Stimulated activated memory B cell treated with anti-CD40 and anti-IgM and Interleukin-4, amounts not matched to agents 10 μg/mL and 1 μg/mL and 100 μg/mL, for 72 hours (primary cell): ENCODE data around the gene ZNF613.
"Not testable (repeated sequence)": the region's sequence is repeated elsewhere in the genome, so short reads cannot be mapped to it uniquely, and the experiment has no call there.

ENCODE experiments used
- ATAC-seq: fragments of 150-1000 bp; cut with Tn5 transposase; 2 replicates; pipeline ENCODE4 v1.10.0; 2021
- H3K27ac Mint-ChIP-seq: one replicate; pipeline ENCODE4 v1.8.0; 2022; ENCODE audit warnings: mild to moderate bottlenecking, mixed read lengths
- H3K27me3 Mint-ChIP-seq: one replicate; pipeline ENCODE4 v1.8.0; 2022; ENCODE audit warnings: mixed read lengths
- H3K36me3 Mint-ChIP-seq: one replicate; pipeline ENCODE4 v1.8.0; 2022; ENCODE audit warnings: mixed read lengths
- H3K4me1 Mint-ChIP-seq: one replicate; pipeline ENCODE4 v1.8.0; 2022; ENCODE audit warnings: mixed read lengths
- H3K4me3 Mint-ChIP-seq: one replicate; pipeline ENCODE4 v1.8.0; 2022; ENCODE audit warnings: mild to moderate bottlenecking, moderate library complexity, mixed read lengths
- H3K9me3 Mint-ChIP-seq: one replicate; pipeline ENCODE4 v1.8.0; 2022; ENCODE audit warnings: mixed read lengths

Gene ZNF613

GRCh38 chr19:51915324-51915867, 11.9 kb upstream of the ZNF613 start:
- Mint-ChIP-seq H3K4me1 (peaks cover 6% of the 10 kb centered on the region), H3K27ac (no peak overlapping the region), H3K36me3 (peaks cover 9% of the 10 kb centered on the region), H3K4me3 (no peak overlapping the region), H3K27me3 (no peaks in the 10 kb centered on the region), H3K9me3 (peaks cover 31% of the 10 kb centered on the region)
- ATAC-seq, result no peak

DNA sequence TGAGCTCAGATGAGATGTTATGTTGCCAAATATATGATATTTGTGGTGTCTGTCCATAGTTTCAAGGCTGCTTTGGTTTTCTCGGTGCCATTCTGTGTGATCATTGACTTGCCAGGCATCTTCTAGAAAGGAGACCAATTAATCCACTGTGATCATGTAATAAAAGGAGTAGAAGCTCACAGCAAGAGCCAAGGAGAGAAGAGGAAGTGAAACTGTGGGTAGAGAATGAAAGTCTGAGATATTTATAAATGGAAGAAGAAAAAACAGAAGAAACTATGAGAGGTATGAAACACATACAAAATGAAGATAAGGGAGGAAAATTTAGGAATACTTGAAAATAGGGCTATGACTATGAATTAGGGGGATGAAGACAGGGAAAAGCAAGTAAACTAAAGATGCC, 11.1 kb upstream of the ZNF613 start:
- no peak for ATAC-seq
- Mint-ChIP-seq H3K4me1 (peaks cover 6% of the 10 kb centered on the region), H3K9me3 (peaks cover 29% of the 10 kb centered on the region), H3K4me3 (no peak overlapping the region), H3K36me3 (peaks cover 9% of the 10 kb centered on the region), H3K27ac (no peak overlapping the region), H3K27me3 (no peaks in the 10 kb centered on the region)

GRCh38 chr19:51919606-51920005, 7.7 kb upstream of the ZNF613 start:
- Mint-ChIP-seq H3K4me1 (peaks cover 6% of the 10 kb centered on the region), H3K36me3 (peaks cover 10% of the 10 kb centered on the region), H3K27ac (no peak overlapping the region), H3K4me3 (no peak overlapping the region), H3K27me3 (no peaks in the 10 kb centered on the region), H3K9me3 (peaks cover 31% of the 10 kb centered on the region)
- ATAC-seq, result no peak

GRCh38 chr19:51921949-51922348, 5.3 kb upstream of the ZNF613 start:
- Mint-ChIP-seq H3K4me1 (peaks cover 5% of the 10 kb centered on the region), H3K27ac (no peak overlapping the region), H3K4me3 (no peak overlapping the region), H3K27me3 (no peaks in the 10 kb centered on the region), H3K36me3 (peaks cover 19% of the 10 kb centered on the region), H3K9me3 (peaks cover 26% of the 10 kb centered on the region)
- ATAC-seq, result no peak

DNA sequence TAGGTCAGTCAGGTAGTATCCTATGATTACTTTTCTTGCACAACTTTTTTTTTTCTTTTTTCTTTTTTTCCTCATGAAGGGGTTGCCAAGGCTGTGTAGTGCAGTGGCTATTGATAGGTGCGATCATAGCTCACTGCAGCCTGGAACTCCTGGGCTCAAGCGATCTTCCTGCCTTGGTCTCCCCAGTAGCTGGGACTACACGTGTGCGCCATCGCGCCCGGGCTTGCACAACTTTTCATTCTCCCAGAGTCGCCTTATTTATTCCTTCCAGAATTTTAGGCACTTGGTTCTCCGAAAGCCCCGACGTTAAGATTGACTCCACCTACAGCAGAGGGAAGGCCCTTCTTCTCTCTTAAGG, 867 bp upstream of the ZNF613 start:
- peaks cover 23% of the 10 kb centered on the region for H3K9me3 Mint-ChIP-seq
- H3K36me3 Mint-ChIP-seq, result peaks cover 58% of the 10 kb centered on the region
- H3K4me3 Mint-ChIP-seq, result peak overlapping the region; percentile 97
- H3K4me1 Mint-ChIP-seq, result peaks cover 22% of the 10 kb centered on the region
- no peaks in the 10 kb centered on the region for H3K27me3 Mint-ChIP-seq
- no peak for ATAC-seq
- H3K27ac Mint-ChIP-seq, result peak overlapping the region; percentile 92

DNA sequence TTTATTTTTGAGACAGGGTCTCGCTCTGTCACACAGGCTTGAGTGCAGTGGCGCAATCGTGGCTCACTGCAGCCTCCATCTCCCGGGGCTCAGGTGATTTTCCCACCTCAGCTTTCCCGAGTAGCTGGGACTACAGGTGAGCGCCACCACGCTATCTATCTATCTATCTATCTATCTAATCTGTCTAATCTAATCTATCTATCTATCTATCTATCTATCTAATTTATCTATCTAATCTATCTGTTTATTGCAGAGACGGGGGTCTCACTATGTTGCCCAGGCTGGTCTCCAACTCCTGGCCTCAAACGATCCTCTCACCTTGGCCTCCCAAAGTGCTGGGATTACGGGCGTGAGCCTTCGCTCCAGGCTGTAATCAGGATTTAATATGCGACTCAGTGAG, 587 bp downstream of the ZNF613 start:
- H3K9me3 Mint-ChIP-seq, result peaks cover 21% of the 10 kb centered on the region
- no peak for ATAC-seq
- peak overlapping the region; percentile 92 for H3K27ac Mint-ChIP-seq
- H3K36me3 Mint-ChIP-seq, result peaks cover 72% of the 10 kb centered on the region
- no peaks in the 10 kb centered on the region for H3K27me3 Mint-ChIP-seq
- peak overlapping the region; percentile 97 for H3K4me3 Mint-ChIP-seq
- peaks cover 22% of the 10 kb centered on the region for H3K4me1 Mint-ChIP-seq

DNA sequence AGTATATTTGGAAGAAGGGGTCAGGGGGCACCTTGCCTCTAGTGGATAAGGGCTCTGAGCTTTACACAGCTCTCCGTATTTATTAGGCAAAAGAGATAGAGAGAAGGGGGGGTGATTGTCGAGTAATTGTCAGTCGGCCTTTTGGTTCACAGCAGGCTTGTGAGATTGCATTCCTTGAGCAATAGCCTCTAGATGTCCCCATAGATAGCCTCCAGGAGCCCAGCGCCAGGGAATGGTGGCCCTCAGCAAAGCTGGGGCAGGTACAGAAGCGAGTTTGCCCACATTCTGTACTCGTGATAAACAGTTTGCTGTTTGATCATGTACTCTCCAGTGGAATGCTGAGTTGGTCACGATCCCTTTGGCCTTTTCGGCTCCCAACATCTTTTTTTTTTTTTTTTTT, 4.6 kb downstream of the ZNF613 start:
- H3K27ac Mint-ChIP-seq, result no peak overlapping the region
- no peaks in the 10 kb centered on the region for H3K27me3 Mint-ChIP-seq
- peaks cover 94% of the 10 kb centered on the region for H3K36me3 Mint-ChIP-seq
- no peak overlapping the region for H3K4me3 Mint-ChIP-seq
- ATAC-seq, result no peak
- H3K4me1 Mint-ChIP-seq, result peaks cover 17% of the 10 kb centered on the region
- H3K9me3 Mint-ChIP-seq, result peaks cover 20% of the 10 kb centered on the region

- Mint-ChIP-seq H3K9me3 (peaks cover 40% of the 10 kb centered on the region), H3K4me1 (no peaks in the 10 kb centered on the region), H3K27ac (no peak overlapping the region), H3K4me3 (no peak overlapping the region), H3K27me3 (no peaks in the 10 kb centered on the region), H3K36me3 (peaks cover 99% of the 10 kb centered on the region)
- no peak for ATAC-seq
Observed at GRCh38 chr19:51938936-51939335, 11.7 kb downstream of the ZNF613 start.

DNA sequence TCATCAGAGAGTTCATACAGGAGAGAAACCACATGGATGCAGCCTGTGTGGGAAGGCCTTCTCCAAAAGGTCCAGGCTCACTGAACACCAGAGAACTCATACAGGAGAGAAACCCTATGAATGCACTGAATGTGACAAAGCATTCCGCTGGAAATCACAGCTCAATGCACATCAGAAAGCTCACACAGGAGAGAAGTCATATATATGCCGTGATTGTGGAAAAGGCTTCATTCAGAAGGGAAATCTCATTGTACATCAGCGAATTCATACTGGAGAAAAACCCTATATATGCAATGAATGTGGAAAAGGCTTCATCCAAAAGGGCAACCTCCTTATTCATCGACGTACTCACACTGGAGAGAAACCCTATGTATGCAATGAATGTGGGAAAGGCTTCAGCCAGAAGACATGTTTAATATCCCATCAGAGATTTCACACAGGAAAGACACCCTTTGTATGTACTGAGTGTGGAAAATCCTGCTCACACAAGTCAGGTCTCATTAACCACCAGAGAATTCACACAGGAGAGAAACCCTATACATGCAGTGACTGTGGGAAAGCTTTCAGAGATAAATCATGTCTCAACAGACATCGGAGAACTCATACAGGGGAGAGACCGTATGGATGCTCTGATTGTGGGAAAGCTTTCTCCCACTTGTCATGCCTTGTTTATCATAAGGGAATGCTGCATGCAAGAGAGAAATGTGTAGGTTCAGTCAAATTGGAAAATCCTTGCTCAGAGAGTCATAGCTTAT, 17.7 kb downstream of the ZNF613 start:
- peaks cover 51% of the 10 kb centered on the region for H3K9me3 Mint-ChIP-seq
- H3K4me3 Mint-ChIP-seq, result no peak overlapping the region
- H3K36me3 Mint-ChIP-seq, result peaks cover 77% of the 10 kb centered on the region
- H3K27me3 Mint-ChIP-seq, result no peaks in the 10 kb centered on the region
- no peak for ATAC-seq
- H3K27ac Mint-ChIP-seq, result no peak overlapping the region
- no peaks in the 10 kb centered on the region for H3K4me1 Mint-ChIP-seq

DNA sequence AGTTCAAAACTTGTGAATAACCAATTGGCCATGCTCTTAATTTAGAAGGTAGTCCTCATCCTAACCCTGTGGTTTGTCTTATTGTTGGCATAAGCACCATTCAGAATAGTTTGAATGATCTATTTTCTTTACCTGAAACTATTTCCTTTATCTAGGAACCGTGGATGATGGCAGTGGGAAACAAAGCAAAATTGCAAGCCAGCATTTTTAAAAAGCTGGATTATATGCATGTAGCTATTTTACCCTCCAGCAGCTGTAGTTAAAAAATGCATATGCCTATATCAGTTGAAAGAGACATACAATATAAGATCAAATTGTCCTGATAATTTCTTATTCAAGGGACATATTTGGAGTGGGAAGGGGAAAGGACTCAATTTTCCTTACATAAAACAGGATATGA, 19.3 kb downstream of the ZNF613 start:
- H3K4me1 Mint-ChIP-seq, result no peaks in the 10 kb centered on the region
- no peak for ATAC-seq
- no peaks in the 10 kb centered on the region for H3K27me3 Mint-ChIP-seq
- no peak overlapping the region for H3K27ac Mint-ChIP-seq
- H3K4me3 Mint-ChIP-seq, result no peak overlapping the region
- peaks cover 68% of the 10 kb centered on the region for H3K36me3 Mint-ChIP-seq
- peaks cover 51% of the 10 kb centered on the region for H3K9me3 Mint-ChIP-seq

- H3K9me3 Mint-ChIP-seq, result peaks cover 42% of the 10 kb centered on the region
- H3K27me3 Mint-ChIP-seq, result no peaks in the 10 kb centered on the region
- H3K36me3 Mint-ChIP-seq, result peaks cover 49% of the 10 kb centered on the region
- H3K4me1 Mint-ChIP-seq, result no peaks in the 10 kb centered on the region
- H3K4me3 Mint-ChIP-seq, result no peak overlapping the region
- no peak overlapping the region for H3K27ac Mint-ChIP-seq
- no peak for ATAC-seq
Observed at GRCh38 chr19:51948975-51949374, 21.7 kb downstream of the ZNF613 start.

DNA sequence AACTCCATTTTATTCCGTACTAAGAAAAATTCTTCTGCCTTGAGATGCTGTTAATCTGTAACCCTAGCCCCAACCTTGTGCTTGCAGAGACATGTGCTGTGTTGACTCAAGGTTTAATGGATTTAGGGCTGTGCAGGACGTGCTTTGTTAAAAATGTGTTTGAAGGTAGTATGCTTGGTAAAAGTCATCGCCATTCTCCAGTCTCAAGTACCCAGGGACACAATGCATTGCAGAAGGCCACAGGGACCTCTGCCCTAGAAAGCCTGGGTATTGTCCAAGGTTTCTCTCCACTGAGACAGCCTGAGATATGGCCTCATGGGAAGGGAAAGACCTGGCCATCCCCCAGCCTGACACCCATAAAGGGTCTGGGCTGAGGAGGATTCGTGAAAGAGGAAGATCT, 30.6 kb downstream of the ZNF613 start:
- not testable (repeated sequence) for ATAC-seq, H3K27me3 Mint-ChIP-seq
- peaks cover 33% of the 10 kb centered on the region for H3K9me3 Mint-ChIP-seq

DNA sequence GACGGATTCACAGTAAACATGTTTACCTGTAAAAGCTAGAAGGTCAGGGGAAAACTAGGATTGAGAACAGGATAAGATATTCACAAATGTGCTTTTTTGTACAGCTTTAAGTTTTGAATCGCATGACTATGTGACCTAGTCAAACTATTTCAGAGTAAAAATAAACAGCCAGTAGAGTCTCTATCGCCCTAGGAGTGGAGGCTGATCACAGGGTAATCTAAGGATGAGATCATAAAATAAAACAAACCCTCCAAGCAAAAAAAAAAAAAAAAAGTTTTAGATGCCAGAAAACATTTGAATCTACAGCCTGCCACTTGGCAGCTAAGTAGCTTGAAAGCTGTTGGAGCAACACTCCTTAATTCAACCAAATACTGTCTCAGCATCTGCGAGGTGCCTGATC, 32.5 kb downstream of the ZNF613 start:
- Mint-ChIP-seq H3K4me1 (no peaks in the 10 kb centered on the region), H3K4me3 (no peak overlapping the region), H3K36me3 (peaks cover 63% of the 10 kb centered on the region), H3K27me3 (no peaks in the 10 kb centered on the region), H3K27ac (no peak overlapping the region), H3K9me3 (peaks cover 38% of the 10 kb centered on the region)
- ATAC-seq, result no peak

More for the DNA sequence above, 30.6 kb downstream of the ZNF613 start:
- not testable (repeated sequence) for H3K27ac Mint-ChIP-seq, H3K4me3 Mint-ChIP-seq, H3K4me1 Mint-ChIP-seq
- H3K36me3 Mint-ChIP-seq, result peaks cover 43% of the 10 kb centered on the region

- not testable (repeated sequence) for H3K4me1 Mint-ChIP-seq, H3K27ac Mint-ChIP-seq
- peaks cover 46% of the 10 kb centered on the region for H3K9me3 Mint-ChIP-seq
Observed at GRCh38 chr19:51960621-51961233, 33.5 kb downstream of the ZNF613 start.

GRCh38 chr19:51965583-51965982, 38.3 kb downstream of the ZNF613 start:
- H3K27me3 Mint-ChIP-seq, result no peaks in the 10 kb centered on the region
- H3K4me1 Mint-ChIP-seq, result no peaks in the 10 kb centered on the region
- no peak overlapping the region for H3K27ac Mint-ChIP-seq
- no peak overlapping the region for H3K4me3 Mint-ChIP-seq
- no peak for ATAC-seq
- H3K36me3 Mint-ChIP-seq, result peaks cover 94% of the 10 kb centered on the region
- H3K9me3 Mint-ChIP-seq, result peaks cover 39% of the 10 kb centered on the region

More at GRCh38 chr19:51960621-51961233, 33.5 kb downstream of the ZNF613 start:
- not testable (repeated sequence) for ATAC-seq, H3K4me3 Mint-ChIP-seq, H3K27me3 Mint-ChIP-seq
- peaks cover 72% of the 10 kb centered on the region for H3K36me3 Mint-ChIP-seq

DNA sequence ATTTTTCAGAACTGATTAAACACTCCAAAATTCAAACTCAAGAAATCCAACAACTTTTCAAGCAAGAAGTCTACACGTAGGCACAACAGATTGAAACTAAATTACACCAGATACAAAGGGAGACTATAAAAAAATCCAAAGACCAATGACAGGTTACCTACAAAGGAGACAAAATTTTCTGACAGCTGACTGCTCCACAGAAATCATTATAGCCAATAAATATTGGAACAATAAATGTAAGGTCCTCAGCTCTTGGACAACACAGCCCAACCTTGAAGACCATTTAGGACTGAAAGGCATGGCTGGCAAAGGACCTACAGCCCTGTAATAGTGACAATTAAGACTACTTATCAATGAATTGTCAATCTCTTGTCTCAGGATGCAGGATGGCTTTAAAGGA, 43.4 kb downstream of the ZNF613 start:
- Mint-ChIP-seq H3K27ac (no peak overlapping the region), H3K4me3 (no peak overlapping the region), H3K4me1 (no peaks in the 10 kb centered on the region), H3K9me3 (peaks cover 25% of the 10 kb centered on the region), H3K36me3 (peaks cover 94% of the 10 kb centered on the region), H3K27me3 (no peaks in the 10 kb centered on the region)
- ATAC-seq, result no peak
